Inflammatory macrophage treated with lipopolysaccharide for 4 hours (primary cell): ENCODE data around the gene PXMP4.
A peak's percentile ranks its signal among the peaks of the same experiment; 100 is the strongest.
"Not testable (repeated sequence)": the region's sequence is repeated elsewhere in the genome, so short reads cannot be mapped to it uniquely, and the experiment has no call there.

Experiments used
- DNase-seq: peaks from one replicate; pipeline ENCODE4 v3.0.0-alpha.2; 2020

PXMP4 gene

DNA sequence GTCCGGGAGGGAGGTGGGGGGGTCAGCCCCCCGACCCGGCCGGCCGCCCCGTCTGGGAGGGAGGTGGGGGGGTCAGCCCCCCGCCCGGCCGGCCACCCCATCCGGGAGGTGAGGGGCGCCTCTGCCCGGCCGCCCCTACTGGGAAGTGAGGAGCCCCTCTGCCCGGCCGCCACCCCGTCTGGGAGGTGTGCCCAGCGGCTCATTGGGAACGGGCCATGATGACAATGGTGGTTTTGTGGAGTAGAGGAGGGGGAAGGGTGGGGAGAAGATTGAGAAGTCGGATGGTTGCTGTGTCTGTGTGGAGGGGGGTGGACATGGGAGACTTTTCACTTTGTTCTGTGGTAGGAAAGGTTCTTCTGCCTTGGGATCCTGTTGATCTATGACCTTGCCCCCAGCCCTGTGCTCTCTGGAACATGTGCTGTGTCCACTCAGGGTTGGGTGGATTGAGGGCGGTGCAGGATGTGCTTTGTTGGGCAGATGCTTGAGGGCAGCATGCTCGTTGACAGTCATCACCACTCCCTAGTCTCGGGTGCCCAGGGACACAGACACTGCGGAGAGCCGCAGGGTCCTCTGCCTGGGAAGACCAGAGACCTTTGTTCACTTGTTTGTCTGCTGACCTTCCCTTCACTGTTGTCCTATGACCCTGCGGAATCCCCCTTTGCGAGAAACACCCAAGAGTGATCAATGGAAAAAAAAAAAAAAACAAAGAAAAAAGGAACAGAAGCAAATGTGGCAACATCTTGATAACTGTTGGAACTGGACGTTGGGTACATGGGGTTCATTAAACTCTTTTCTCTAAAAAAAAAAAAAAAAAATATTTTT, 18.3 kb downstream of the PXMP4 start:
- DNase-seq: no peak

DNA sequence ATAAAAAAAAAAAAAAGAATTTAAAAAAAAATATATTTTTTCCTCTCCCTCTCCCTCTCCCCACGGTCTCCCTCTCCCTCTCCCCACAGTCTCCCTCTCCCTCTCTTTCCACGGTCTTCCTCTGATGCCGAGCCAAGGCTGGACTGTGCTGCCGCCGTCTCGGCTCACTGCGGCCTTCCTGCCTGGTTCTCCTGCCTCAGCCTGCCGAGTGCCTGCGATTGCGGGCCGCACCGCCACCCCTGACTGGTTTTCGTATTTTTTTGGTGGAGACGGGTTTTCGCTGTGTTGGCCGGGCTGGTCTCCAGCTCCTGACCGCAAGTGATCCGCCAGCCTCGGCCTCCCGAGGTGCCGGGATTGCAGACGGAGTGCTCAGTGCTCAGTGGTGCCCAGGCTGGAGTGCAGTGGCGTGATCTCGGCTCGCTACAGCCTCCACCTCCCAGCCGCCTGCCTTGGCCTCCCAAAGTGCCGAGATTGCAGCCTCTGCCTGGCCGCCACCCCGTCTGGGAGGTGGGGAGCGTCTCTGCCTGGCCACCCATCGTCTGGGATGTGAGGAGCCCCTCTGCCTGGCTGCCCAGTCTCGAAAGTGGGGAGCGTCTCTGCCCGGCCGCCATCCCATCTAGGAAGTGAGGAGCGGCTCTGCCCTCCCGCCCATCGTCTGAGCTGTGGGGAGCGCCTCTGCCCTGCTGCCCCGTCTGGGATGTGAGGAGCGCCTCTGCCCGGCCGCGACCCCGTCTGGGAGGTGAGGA, 19.2 kb downstream of the PXMP4 start:
- DNase-seq: not testable (repeated sequence)

DNA sequence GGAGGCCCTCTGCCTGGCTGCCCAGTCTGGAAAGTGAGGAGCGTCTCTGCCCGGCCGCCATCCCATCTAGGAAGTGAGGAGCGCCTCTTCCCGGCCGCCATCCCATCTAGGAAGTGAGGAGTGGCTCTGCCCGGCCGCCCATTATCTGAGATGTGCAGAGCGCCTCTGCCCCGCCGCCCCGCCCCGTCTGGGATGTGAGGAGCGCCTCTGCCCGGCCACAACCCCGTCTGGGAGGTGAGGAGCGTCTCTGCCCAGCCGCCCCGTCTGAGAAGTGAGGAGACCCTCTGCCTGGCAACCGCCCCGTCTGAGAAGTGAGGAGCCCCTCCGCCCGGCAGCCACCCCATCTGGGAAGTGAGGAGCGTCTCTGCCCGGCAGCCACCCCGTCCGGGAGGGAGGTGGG, 21.1 kb downstream of the PXMP4 start:
- DNase-seq: not testable (repeated sequence)

DNA sequence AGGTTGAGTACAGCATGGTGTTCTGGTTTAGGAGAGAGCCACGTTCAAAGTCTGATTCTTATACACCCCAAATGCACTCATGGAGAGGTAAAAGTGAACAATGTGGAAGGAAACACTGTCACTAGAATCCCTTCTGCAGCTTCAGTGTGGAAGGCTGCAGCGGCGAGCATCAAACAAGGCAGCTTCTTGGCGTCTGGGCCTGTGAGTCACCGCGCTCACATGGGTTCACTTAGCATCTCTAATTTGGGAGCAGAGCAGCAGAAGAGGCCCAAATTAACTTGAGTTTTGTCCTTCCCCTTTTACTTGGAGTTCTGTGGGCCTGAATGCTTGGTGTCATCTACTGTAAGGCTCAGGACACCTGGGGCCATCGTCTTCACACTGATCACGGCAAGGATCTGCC, 23.0 kb downstream of the PXMP4 start:
- DNase-seq: no peak

DNA sequence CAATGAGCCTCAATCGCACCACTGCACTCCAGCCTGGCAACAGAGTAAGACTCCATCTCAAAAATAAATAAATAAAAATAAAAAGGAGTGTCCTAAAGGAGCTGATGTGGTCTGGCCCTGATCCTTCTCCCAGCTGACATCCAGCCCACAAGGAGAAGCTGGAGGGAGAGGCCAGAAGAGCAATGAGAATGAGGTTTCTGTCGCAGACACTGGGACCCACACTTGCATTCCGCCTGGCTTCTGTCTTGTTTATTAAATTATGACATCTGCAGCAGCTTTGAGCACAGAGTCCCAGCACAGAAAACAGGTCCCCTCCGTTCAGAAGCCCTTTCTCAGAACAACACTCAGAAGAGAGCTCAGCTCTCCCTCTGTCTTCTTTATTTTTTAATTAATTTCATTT, 23.7 kb downstream of the PXMP4 start:
- DNase-seq: no peak

DNA sequence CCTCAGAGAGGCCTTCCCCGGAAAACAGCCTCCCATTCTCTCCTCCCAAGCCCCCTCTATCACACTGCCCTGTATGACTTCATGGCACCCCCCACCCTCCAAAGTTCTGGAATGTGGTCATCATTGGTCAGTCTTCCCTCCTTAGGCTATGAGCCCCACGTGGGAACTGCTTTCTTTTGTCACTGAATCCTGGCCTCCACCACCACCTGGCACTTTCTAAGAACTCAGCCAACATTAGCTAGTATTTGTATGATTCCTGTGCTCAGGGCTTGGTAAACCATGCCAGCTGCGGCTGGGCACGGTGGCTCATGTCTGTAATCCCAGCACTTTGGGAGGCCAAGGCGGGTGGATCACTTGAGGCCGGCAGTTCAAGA, 25.5 kb downstream of the PXMP4 start:
- DNase-seq: no peak

DNA sequence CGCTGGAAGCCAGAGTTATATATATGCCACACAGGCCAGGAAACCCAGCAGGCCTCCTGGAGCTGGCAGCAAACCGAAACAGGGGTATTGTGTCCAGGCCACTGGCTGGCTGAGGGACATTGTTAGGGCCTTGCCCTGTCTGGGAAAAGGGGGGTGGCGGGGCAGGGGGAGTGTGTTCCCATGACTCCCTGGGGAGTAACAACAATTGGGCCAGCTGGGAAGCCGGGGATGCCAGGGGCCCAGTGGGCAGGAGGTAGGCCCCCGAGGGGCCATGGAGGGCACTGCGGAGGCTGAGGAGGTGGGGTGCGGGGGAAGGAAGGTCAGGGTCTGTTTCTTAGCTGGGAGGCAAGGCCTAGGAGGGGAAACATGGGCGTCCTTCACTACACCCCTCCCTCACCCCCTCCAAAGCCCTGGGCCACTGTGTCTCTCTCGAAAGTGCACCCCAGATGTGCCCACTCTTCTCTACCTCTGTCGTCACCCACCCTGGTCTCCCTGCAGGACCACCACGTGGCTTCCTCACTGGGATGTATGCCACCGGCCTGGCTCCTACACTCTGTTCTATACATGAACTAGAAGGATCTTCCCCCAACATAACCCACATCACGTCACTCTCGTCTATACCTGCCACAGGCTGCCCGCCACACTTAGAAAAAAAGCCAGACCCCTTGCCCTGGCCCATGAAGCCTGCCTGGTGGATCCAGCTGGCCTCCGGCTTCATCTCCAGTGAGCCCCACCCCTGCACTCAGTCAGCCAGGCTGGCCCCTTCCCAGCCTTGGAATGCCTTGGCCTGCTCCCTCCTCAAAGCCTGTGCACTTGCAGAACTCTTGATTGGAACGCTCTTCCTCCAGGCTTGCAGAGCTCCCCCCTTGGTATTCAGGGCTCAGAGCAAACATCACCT, 26.1 kb downstream of the PXMP4 start:
- no peak for DNase-seq

DNA sequence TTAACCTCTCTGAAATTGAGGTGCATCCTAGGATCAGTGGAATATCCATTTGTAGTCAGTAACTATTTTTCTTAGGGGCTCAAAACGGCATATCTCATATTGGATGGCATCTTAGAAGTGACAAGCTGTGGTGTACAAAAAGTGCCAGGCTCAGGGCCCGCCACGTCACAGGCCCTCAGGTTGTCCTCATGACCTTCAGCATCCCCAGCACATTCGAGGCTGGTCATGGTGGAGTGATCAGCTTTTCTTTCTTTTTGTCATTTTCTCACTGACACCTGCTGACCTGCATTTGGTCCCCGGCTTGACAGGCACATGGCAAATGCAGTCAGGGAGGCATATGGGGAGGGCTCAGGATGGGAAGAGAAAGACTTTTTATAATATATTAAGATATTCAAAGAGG, 26.8 kb downstream of the PXMP4 start:
- DNase-seq: no peak

DNA sequence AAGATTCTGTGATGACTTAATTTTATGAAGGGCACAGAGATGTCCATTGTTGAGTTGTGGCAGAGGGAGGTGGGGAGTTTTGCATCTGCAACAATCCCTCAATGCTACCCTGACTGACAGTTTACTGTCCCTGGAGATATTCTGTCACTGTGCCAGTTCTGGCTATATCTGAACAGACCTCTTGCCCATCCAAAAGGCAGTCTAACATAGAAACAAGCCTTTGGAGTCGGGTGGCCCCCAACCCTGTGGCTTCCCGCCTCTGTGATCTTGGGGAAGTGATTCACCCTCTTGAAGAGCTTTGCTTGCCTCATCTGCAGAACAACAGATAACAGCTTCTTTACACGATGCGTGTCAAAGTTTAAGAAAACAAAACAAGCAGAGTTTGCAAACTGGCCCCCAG, 30.1 kb downstream of the PXMP4 start:
- peak; percentile 63 for DNase-seq

DNA sequence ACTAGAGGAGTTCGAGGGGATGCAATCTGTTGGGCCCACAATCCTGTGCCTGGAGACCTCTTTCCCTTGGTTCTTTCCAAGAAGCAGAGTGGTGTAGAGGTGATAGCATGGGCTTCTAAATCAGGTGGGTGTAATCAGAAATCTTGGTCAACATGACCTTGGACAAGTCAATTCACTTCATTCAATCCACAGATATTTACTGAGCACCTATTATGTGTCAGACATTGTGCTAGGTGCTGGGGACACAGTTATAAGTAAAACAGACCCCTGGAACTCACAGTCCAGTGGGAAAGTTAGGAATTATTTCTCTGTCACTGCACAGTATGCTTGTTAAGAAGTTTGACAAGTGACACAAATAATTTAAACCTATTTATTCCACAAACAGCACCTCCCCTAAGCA, 30.6 kb downstream of the PXMP4 start:
- no peak for DNase-seq

DNA sequence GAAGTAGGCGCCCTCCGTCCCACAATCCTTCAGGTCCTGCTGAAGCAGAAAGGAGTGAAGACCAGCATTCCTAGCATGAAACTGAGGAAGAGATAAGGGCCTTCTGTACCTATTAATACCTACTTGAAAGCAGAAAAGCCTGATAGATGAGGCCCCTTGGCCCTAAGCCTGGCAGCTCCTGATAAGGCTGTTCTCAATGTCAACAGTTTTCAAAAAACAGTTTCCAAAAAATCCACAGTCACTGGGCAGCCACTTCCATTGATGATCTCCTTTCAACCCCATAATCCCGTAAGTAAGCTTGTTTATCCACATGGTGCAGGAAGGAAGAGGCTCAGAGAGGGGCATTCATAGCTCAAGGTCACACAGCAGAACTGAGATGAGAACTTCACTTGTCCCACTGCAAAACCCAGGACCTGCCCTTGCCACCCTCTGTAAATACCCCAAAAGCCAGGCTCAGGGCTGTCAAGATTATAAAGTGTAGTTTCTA, 31.1 kb downstream of the PXMP4 start:
- DNase-seq: no peak

DNA sequence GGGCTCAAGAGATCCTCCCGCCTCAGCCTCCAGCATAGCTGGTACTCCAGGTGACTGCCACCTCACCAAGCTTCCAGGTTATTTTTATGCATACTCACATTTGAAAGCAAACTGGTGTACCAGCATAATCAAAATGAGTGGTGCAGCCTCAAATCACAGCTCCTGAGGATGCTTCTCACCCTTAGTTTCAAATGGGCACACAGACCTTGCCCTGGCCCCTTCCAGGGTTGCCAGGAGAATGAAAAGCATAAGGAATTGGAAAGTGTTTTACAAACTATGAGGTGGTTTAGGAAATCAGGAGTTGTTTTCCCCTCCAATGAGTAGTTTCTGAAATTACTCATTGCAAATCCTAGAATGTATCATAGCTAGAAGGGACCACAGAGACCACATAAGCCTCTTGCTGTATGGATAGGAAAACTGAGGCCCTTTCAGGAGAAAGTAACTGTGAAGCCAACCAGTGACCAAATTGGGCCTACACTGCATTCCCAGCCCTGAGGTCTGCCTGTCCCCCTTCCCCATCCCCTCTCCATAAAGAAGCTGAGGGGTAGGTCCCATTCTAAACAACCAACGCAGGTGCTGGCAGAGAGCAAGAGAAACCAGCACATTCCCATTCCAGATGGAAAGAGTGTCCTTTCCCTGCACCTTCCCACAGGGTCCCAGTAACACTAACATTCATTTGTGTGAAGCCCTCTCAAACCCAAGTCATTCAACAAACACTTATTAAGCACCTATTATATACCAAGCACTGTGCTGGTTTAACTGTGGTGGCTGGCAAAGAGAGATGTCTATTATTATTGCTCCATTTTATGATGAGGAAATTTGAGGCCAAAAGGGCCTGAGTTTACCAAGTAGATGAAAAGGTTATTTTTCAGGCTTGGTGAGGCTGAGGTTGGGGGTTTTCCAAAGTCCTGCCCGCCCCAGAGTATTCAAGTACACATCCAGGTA, 31.8 kb downstream of the PXMP4 start:
- no peak for DNase-seq

DNA sequence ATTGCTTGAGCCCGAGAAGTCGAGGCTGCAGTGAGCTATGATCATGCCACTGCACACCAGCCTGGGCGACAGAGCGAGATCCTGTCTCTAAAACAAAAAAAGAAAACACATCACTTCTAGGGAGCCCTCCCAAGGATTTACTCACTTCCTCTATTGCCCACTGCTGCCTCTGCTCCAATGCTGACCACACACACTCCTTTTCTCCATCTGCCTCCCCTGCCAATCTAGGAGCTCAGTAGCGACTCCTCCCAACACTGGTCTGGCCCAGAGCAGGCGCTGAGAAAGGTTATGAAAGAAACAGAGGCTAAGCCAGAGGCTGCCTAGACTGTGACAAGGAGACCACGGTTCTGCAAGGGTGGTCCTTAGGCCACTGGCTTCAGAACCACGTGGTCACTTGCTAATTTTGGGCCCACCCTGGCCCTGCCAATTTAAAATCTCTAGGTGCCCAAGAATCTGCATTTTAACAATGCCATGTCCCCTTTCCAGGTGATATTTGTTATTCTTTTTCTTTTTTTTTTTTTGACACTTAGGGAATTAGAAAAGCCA, 32.7 kb downstream of the PXMP4 start:
- peak; percentile 75 for DNase-seq

DNA sequence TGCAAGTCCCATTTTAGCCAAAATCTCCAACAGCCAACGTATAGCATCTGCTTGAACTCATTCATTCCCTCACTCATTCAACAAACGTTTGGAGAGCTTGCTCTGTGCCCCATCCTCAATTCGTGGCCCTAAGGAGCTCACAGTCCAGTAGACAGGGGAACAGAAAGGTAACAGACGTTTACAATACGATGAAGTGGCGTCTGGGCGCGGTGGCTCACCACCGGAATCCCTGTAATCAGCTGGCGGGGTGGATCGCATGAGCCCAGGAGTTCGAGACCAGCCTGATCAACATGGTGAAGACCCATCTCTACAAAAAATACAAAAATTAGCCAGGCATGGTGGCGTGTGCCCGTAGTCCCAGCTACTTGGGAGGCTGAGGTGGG, 33.1 kb downstream of the PXMP4 start:
- no peak for DNase-seq

DNA sequence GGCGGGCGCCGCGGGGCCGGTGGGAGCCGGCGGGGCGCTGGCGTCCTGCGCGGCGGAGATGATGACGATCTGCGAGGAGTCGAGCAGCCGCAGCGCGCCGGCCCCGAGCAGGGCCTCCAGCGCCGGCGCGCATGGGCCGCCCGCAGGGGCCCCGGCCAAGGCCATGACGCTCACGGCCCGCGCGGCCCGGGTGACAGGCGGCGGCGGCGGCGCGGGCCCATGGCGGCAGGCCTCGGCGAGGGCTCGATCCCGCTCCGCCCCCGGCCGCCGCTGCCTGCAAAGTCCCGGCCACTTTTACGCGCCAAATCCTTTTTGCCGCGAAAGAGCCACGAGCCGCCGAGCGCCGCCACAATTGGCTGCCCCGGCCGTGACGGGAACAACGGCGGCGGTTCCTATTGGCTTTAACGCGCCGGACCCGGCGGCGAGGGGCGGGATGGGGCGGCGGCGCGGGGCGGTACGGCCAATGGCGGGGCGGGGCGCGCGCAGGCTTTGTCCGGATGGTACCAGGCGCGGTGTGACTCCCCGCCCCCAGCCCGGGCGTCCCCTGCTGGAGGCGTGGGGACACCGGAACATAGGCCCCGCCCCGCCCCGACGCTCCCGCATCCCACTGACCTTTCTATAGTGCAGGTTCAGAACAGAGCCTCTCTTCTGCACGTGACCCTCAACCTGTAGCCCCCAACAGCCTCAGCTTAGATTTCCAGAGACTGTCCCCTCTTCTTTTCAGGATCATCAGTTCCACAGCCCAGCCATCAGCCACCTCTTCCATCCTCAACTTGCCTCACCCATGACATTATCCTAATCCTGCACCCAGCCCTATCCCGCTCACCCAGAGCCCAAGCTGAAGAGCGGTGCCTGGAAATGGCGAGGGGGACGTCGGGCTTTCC, 33.8 kb downstream of the PXMP4 start, which contains the start of gene E2F1:
TSS of gene E2F1 (minus strand) at position 286 of the 884 bp plus-strand sequence. CDS start at position 165, 121 bp downstream.
- DNase-seq: peak; percentile 94

DNA sequence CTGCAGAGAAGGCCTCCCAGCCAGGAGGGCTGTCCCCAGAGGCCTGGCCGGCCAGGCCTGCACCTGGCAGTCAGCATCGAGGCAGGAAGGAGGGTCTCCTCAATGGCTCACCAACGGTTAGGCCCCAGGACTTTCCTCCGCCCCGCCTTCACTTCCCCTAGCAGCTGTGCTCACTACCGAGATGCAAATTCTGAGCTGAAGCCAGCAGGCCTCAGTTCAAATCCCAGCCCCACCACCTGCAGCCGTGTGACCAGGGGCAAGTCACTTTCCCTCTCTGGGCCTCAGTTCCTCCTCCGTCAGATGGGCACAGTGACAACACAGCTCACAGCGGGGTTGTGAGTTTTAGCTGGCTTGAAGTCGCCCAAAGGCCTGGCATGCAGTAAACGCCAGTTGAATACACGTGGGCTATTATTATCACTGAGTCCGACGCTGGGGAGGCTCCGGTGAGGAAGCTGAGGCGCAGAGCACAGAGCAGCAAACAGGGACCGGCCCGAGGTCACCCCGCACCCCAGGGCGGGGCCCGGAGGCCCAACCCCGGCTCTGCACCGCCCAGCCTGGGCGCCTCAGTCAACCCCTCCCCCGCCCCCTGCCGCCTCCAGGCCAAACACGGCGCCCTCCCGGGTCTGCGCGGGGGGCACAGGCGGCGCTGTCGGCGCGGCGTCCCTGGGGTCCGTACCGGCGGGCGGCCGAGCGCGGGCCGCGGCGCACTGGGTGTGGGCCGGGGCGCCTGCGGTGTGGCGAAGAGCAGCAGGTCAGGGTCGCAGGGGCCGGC, 34.6 kb downstream of the PXMP4 start:
- no peak for DNase-seq

DNA sequence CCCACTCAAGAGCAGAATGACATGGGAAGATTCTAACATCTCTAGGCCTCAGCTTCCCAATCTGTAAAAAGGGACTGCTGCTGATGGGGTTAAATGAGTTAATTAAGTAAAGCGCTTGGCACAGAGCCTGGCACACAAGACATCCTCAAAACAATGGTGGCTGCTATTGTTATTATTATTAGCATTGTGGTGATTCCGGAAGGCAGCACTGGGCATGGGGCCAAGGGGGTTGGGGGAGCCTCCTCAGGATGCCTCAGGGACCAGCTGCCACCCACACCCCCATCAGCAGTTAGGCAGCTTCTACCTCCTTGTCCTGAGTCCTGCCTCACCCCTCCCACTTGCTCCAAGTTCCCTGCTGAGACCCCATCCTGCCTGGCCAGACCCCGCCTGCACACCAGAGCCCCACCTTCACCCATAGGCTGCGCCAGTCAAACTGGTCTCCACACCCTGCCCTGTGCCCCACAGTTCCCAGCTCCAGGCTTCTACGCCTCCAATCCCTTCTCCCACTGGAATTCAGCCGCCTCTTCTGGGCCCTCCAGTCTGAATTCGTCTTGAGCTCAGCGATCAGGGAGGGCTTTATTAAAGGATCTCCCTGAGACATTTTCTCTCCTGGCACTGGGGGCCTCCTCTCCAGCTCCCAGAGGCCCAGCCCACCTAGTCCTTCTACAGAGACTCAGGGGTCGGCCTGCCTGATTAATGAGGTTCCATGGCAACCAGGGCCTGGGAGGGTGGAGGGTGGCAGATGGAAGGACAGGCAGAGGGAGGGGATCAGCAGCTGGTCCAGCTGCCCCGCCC, 35.4 kb downstream of the PXMP4 start:
- DNase-seq: no peak

DNA sequence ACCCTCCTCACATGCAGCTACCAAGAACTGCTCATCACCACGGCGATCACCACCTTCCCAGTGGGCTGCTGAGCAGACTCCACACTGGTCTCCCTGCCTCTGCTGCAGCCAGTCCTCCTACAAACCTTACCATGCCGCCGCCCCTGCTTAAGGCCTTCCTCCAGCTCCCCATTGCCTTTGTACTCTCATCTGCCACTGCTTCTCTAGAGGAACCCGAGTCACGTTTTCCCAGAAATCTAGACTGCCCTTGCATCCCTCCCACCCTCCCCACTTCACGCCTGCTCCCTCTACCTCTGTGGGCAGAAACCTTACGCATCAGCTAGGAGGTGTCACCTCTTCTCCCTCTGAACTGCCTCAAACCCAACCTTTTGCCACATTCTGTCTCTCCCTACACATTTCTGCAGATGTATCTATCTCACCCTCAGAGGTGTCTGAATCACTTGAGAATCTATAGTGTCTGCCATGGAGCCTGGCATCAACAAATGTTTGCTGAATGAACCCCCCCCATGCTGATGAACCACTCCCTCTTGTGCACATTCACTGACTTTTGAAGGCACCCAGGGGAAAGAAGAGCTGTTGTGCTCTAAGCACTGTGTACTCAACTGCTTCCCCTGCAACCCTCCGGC, 38.3 kb downstream of the PXMP4 start:
- DNase-seq: no peak
